HG02970 (cell line): ENCODE measurements around the gene PNO1.
"Not testable (repeated sequence)": the region's sequence is repeated elsewhere in the genome, so short reads cannot be mapped to it uniquely, and the experiment has no call there.

ENCODE experiments used
- ATAC-seq: cut with Tn5 transposase; IDR thresholded peaks from one replicate; pipeline ENCODE4 v1.9.1; 2021; ENCODE audit warnings: mild to moderate bottlenecking, moderate library complexity, moderate number of reproducible peaks; ENCODE audit not compliant: unreplicated experiment, low FRiP score

The PNO1 gene

GRCh38 chr2:68157402-68158133 is at the start of gene PNO1:
PNO1 (plus strand) TSS chr2:68157888; CDS start chr2:68157935, 47 bp downstream.
- ATAC-seq, result peak; percentile 94

GRCh38 chr2:68108120-68108519 is 49.6 kb upstream of the PNO1 start:
- ATAC-seq, result no peak

- no peak for ATAC-seq
These were observed 47.6 kb upstream of the PNO1 start for GRCh38 chr2:68110102-68110501.

- no peak for ATAC-seq
These were observed 41.7 kb upstream of the PNO1 start for GRCh38 chr2:68115965-68116364.

- ATAC-seq, result not testable (repeated sequence)
These were observed 39.8 kb upstream of the PNO1 start for GRCh38 chr2:68117922-68118321.

GRCh38 chr2:68118816-68119215 is 38.9 kb upstream of the PNO1 start:
- ATAC-seq, result no peak

- no peak for ATAC-seq
These were observed 38.2 kb upstream of the PNO1 start for GRCh38 chr2:68119504-68119903.

- no peak for ATAC-seq
These were observed 35.6 kb upstream of the PNO1 start for GRCh38 chr2:68121873-68122679.

GRCh38 chr2:68122680-68122964 is 35.1 kb upstream of the PNO1 start:
- ATAC-seq, result no peak

- no peak for ATAC-seq
These were observed 33.4 kb upstream of the PNO1 start for GRCh38 chr2:68124321-68124720.

GRCh38 chr2:68125821-68126220 is 31.9 kb upstream of the PNO1 start:
- ATAC-seq, result no peak

- ATAC-seq, result no peak
These were observed 31.1 kb upstream of the PNO1 start for GRCh38 chr2:68126561-68126960.

- no peak for ATAC-seq
These were observed 30.1 kb upstream of the PNO1 start for GRCh38 chr2:68127358-68128242.

- ATAC-seq, result no peak
These were observed 23.6 kb upstream of the PNO1 start for GRCh38 chr2:68134120-68134519.

GRCh38 chr2:68134554-68134953 is 23.1 kb upstream of the PNO1 start:
- no peak for ATAC-seq

- ATAC-seq, result no peak
These were observed 22.0 kb upstream of the PNO1 start for GRCh38 chr2:68135448-68136320.

GRCh38 chr2:68141875-68142274 is 15.8 kb upstream of the PNO1 start:
- ATAC-seq, result no peak

GRCh38 chr2:68151037-68151436 is 6.7 kb upstream of the PNO1 start:
- ATAC-seq, result no peak

- no peak for ATAC-seq
These were observed 4.9 kb upstream of the PNO1 start for GRCh38 chr2:68152681-68153347.

- ATAC-seq, result no peak
These were observed 2.1 kb upstream of the PNO1 start for GRCh38 chr2:68155618-68156017.
